Activated CD8-positive, alpha-beta memory T cell treated with anti-CD3 and anti-CD28 coated beads for 4 hours (primary cell): ENCODE data around the gene CRYBB3.

Source experiments
- DNase-seq, 2 donors: peaks; one replicate each; pipeline ENCODE4 v3.0.0-alpha.2; 2020; ENCODE audit warnings: low read depth in 2 of 2

The CRYBB3 gene

DNA sequence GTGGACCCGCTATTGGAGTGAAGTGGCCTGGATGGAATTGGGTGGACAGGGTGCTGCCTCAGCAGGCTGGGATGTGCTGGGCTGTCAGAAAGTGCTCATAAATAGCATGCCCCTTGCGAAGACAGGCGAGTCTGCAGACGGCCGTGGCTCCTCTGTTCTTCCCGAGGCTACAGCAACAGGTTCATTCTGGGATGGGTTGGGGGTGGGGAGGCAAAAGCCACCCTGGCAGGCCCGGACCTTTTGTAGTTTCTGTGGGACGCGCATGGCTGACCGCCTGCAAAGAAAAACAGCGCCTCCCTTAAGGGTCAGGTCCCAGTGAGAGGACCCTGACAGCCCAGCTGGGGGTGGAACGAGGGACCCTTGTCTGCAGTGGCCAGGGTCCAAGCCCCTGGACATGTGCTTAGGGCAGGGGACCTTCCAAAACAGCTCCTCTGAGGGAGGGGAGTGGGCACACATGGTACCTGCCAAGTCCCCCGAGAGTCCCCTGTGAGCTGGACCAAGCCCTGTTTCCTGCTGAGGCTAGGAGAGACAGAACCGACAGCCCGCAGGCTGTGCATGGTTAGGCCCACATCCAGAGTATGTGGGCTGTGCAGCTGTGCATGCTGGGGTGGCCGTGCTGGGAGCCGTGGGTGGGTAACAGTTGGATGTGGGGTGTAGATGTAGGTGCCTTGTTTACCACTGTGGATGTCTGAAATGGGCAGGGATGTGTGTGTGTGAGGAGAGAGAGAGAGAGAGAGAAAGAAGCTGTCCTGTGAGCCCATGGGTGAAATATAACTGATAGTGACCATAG lies at the start of gene CRYBB3:
Gene CRYBB3 (plus strand): TSS at position 128 of the 790 bp plus-strand sequence. CDS start 1,539 bp downstream, outside the sequence.
- no peak for DNase-seq

DNA sequence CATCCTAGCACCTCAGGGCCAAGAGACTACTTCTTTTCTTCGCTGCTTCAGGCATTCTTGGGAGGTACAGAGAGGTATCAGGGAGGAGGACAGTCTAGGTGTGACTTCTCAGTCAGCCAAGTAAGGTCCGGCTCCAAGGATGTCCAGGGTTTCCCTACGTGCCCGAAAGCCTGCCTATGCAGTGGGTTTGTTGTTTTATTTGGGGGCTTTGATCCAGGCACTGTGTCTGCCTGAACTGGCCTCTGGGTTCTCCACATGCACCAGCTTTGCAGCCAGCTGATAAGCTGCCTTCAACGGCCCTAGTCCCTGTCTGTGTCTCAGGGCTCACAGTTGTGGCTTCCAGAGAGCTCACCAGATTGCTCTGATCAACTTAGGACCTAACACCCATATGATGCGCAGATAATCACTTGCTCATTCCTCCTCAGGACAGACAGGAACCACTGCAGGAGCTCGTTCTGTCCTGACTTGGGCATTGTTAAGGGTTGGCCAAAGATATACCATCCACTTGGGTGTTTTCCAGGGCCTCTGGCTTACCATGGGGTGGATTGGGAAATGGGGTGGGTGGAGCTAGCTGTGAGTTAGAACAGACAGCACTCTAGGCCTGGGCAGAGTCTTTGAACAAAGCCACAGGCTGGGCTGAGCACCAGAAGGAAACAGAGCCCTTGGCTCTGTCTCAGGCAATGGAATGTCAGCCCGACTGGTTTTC lies 45.5 kb upstream of the CRYBB3 start:
- no peak for DNase-seq

DNA sequence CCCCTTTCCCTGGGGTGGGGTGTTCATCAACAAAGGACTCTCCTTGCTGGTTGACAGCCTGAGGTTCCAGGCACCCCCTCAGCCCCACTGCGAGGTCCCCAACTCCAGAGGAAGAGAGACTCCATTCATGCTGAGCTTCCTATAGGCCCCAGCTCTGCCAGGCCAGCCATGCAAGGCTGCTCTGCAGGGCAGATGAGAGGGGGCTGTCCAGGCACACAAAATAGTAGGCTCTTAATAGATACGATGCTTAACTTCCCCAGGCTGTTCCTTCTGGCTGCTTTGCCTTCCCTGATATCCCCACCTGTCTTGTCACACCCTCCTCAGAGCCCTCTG lies 45.0 kb upstream of the CRYBB3 start:
- DNase-seq, result no peak

DNA sequence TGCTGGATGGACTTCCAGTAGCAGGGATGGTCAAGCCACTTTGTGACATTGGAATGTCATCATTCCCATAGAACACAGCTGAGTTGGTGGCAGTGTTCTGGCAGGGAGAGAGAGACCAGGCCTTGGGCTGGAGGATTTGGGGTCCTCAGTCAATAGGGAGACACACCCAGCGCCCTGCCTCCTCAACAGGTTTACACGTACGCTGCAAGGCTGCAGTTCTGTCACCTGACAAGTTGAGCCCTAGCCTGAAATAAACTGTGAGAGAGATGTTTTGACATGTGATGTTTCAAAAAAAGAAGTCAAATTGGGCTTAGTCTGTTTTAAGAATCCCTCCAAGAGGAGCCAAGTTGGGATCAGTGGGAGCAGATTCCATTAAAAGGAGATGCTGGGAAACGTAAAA lies 42.9 kb upstream of the CRYBB3 start:
- no peak for DNase-seq

DNA sequence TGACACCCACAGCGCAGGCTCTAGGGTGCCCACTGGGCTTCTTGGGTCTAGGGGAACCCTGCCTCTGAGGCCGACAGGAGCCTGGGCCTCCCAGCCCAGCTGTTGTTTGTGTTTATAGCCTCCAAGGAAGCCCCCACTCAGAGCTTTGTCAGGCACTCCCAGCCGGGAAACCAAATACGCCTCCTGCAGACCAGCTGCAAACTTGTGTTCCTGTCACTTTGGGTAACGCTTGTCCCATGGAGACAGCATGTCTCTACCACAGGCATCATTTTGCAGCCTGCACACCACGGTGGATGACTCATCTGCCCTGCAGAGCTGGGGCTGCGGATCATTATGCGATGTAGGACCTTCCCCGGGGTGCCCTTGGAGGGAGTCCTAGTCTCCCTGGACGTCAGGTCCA lies 40.6 kb upstream of the CRYBB3 start:
- no peak for DNase-seq

DNA sequence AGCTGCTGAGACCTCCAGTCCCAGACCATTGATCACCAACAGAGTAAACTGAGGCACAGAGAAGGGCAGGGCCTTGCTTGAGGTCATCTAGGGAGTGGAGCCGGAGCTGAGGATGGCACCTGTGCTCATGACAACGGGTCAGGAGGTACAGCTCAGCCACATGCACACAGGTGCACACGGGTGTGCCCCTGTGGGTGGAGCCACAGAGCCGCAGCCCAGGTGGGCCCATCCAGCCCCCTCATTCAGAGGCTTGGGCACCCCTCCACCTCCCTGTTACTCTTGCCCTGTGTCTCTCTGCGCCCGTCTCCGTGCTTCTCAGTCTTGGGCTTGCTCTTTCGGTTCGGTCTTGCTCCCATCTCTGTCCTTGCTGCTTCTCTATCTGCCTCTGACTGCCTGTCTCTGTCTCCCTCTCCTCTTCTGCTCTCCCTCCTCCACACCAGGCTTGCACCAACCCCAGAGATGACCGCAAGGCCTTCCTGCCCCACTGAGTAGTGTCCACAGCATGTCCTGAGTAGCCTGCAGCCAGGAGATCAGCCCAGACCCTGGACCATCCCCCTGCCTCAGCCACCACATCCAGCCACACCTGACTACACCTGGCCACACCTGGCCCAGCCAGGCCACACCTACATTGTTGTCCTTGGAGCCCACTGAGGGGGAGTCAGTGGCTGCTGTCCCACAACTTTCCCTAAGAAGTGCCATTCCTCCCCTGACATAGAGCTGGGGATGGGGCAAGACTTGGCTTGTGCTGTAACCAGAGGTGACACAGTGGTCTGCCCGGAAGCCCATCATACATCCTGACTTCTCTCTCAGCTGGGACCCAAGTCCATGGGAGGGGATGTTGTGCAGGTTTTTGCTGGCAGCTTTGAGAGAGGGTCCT lies 39.3 kb upstream of the CRYBB3 start:
- DNase-seq, result no peak

DNA sequence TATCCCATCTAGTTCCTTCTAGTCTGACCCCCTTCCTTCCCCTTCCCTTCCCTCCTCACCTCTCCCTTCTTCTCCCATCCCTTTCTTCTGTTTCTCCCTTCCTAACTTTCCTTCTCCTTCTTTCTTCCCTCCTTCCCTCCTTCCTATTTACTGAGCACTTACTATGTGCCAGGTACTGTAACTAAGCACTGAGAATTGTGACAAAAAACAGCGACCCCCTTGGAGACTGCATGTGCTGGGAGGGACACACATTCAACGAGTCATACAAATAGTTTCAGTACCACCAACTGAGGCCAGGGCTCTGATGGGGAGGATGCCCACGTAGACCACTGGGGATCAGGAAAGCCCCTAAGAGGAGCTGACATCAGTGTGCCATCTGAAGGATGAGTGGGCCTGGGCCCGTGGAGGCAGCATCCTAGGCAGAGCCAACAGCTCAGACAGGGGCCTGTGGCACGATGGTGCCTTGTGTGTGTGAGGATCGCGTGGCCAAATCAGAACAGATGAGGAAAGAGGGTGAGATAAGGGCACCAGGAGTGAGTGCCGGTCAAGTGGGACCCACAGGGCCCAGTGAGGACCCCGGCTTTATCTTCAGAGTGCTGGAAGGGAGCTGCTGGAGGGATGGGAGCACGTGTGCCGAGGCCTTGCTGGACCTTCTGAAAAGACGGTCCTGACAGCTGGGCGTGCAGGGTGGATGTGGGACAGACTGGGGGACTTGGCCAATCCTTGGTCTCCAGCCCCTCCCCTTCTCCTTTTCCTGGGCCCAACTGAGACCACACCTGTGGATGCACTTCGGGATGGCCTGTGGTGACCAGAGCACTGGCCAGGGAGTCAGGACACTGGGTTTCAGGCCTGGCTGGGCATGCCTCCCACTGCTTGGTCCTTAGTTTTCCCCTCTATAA lies 38.4 kb upstream of the CRYBB3 start:
- DNase-seq, result no peak

DNA sequence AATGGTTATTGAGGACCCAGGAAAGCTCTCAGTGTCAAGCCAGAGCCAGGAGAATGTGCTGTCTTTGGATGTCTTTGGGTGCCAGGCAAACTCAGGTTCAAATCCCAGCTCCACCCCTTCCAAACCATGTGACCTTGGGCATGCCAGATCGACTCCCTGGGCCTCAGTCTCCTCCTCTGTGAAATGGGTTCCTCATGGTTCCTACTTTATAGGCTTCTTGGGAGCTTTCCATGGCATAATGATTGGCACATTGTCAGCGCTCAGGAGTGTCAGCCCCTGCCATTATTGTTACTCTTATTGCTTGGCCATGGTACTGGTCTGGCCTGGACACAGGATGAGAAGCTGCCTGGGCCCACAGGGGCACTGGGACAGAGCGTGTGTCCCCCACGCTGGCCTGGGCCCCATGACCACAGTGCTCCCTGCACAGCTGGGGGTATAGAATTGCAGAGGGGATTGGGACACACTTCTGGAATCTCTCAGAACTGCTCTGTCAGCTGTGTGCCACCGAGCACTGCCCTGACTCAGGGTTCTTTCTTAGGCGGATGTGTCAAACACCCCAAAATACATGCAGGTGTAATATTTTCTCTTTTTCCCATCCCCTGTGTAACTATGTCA lies 37.6 kb upstream of the CRYBB3 start:
- DNase-seq, result no peak

DNA sequence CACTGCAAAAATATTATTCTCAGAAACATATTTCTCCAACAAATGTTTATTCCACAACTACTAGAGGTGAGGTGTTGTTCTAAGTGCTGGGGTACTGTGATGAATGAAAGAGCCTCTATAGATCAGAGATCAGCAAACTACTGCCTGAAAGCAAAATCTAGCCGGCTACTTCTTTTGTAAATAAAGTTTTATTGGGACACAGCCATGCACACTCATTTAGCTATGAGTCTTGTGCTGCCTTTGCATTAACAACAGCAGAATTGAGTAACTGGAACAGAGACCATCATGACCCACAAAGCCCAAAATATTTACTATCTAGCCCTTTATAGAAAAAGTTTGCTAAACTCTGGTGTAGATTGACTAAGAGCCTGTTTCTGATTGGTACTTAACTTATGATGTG lies 37.1 kb upstream of the CRYBB3 start:
- DNase-seq, result no peak

DNA sequence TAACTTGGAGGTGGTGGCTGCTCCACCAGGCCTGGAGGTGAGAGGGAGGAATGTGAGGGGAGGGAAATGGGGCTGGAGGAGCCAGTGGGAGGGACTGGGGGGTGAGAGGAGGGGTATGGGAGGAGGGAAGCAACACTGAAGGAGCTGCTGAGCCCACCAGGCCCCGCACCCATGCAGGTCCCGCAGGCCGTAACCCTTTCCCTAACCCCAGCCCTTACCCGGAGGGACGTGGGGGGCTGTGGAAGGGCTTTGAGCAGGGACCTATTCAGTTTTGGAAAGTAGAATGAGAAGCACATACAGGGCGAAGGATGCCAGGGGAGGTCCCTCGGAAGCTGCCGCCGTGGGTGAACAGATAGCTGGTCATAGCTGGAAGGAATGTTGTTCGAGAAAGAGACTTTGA lies 33.9 kb upstream of the CRYBB3 start:
- DNase-seq, result no peak

DNA sequence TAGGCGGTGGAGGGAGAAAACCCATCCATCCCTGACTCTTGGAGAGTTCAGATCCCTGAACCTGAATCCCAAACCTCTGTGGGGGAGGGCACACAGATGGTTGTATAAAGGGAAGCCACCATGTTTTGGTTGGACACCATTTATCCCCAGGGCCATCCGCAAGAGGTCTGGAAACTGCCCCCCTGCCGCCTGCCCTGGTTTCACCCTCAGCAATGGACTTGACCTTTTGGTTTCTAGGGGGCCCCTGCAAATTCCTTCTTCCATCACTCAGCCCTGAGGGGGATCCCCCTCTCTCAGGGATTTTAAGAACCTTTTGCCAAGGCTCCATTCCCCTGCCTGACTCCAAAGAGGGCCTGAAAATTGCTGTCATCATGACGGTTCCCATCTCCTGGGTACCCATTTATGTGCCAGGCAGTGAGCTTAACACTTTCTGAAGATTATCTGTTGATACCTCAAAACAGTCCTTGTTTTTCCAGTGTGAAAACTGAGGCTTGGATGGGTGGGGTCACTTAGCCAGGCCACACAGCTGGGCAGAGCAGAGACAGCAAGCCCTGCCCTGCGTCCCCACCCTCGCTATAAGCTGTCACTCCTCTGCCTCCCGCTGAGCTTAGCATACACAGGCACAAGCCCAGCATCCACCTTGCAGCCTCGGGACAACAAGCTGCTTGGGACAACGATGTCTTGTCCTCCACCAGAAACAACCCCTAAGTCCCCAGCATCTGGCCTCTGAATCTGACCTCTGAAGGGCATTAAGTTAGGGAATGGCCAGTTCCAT lies 33.2 kb upstream of the CRYBB3 start:
- DNase-seq, result no peak

DNA sequence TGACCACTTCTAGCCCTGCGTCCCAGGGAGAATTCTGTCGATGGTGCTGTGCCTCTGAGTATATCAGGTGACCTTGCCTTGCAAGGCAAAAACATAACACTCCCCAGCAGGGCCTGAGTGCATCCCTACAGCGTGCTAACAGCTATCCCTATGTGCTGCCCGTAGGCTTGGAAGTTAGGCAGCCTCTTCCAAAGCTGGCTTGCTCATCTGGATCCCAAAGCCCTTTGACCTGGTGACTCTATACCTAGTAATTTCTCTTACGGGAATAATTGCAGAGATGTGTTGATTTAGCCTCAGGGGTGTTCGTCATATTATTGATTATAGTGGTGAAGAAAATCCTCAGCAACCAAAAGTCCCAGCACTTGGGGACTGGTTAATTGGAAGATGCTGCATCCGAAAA lies 32.6 kb upstream of the CRYBB3 start:
- DNase-seq, result no peak

DNA sequence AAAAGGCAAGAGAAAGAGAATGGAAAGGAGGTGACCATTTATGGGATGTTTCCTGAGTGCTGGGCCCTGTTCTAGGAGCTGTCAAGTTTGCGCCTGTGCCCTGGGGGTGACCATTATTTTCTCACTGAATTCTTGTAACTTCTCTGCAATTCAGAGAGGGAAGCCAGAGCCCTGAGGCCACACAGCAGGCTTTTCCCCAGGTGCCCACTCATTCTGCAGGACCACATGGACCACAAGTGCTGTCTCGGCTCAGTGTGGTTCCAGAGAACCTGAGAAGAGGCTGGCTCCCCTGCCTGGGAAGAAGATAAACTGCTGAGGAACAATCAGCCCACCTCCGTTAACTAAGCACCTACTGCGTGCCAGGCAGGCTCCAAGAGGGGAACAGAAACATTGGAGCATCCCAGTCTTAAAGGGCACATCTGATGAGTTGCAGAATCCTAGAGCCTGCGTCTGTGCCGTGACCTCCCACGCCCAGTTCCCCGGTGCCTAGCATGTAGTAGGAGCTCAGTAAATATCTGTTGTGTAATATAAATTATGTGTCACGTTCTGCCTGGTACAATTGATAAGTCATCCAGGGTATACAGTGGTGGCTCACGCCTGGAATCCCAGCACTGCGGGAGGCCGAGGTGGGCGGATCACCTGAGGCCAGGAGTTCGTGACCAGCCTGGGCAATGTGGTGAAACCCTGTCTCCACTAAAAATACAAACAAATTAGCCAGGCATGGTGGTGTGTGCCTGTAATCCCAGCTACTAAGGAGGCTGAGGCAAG lies 31.6 kb upstream of the CRYBB3 start:
- DNase-seq, result no peak

DNA sequence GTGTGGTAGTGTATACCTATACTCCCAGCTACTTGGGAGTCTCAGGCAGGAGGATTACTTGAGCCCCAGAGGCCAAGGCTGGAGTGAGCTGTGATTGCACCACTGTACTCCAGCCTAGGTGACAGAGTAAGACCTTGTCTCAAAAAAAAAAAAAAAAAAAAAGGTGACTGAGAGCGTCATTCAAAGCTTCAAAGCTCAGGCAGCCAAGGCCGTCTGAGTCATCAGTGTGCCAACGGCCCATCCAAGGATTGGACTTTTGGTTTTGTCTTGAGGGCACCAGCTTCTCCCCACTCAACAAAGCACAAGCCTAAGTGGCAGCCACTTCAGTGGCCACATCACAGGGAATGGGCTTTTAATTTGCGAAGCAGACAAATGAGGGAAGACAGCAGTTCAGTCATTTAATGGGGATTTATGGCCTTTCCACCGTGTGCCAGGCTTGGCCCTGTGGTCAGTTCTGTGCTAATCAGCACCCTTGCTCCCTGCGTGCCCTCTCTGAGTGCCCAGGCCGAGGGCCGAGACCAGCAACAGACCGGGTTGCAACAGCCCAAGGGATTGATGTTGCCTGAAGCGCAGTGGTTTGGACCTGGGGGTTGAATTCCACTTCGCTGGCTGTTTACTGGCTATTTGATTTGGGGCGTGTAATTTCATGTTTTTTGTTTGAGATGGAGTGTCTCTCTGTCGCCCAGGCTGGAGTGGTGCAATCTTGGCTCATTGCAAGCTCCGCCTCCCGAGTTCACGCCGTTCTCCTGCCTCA lies 30.2 kb upstream of the CRYBB3 start:
- no peak for DNase-seq

DNA sequence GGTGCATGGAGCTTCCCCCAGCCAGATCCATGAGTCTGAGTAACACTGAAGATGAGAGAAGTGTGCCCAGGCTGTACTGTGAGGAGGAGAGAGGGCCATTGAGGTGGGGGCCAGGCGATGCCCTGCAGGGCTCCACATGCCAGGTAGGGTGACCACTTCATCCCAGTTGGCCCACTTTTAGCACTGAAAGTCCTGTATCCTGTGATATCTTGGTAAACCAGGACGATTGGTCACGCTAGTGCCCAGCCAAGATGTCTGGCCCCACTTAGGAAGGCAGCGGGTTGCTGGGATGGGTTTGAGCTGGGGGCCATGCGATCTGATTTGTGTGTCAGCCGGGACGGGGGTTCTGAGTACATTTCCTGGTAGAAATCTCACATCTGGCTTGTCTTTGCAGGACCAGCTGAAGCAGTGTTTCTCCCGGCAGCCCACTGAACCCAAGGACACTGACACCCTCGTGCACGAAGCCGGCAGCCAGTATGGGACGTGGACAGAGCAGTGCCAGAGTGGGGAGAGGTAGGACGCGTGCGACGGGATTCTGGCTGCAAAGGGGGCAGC lies 29.2 kb upstream of the CRYBB3 start:
- no peak for DNase-seq

DNA sequence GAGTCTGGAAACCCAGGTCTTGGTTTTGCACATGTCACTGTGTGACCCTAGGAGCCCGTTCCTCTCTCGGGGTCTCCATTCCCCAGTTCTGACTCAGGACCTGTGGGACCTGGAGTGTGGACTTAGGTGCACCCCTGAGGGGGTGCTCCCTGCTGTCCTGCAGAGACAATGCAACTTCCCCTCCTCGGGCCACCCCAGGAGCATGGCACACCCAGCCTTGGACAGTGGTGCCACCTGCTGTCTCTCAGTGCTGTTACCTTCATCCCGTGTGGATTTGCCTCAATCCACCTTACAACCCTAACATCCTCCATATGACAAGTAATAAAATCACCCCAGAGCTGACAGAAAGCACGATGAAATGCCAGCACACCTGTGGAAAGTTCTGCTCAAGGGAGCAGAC lies 27.5 kb upstream of the CRYBB3 start:
- no peak for DNase-seq

DNA sequence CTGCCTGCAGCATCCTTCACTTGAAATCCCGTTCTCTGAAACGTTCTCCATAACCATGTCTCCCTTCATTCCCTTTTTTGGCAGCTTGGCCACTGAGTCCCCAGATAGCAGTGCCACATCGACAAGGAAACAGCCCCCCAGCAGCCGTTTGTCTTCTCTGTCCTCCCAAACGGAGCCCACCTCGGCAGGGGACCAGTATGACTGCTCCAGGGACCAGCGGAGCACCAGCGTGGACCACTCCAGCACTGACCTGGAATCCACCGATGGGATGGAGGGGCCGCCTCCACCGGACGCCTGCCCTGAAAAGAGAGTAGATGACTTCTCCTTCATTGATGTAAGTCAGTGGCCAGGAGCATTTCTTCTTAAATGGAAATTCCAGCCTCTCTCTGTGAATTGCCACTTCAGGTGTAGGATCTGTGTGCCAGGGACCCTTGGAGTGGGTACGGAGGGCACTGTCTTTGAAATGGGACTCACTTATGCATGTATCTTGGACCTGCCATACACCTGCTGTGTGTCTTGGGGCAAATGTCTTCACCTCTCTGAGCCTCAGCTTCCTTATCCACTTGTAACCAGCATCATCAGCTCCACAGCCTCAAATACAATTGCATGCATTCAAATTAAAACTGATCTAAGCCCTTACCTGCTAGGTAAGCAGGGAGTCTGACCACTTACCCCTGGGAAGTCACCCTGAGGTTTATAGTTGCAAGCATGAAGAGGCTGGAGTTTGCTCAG lies 25.3 kb upstream of the CRYBB3 start:
- DNase-seq, result no peak

DNA sequence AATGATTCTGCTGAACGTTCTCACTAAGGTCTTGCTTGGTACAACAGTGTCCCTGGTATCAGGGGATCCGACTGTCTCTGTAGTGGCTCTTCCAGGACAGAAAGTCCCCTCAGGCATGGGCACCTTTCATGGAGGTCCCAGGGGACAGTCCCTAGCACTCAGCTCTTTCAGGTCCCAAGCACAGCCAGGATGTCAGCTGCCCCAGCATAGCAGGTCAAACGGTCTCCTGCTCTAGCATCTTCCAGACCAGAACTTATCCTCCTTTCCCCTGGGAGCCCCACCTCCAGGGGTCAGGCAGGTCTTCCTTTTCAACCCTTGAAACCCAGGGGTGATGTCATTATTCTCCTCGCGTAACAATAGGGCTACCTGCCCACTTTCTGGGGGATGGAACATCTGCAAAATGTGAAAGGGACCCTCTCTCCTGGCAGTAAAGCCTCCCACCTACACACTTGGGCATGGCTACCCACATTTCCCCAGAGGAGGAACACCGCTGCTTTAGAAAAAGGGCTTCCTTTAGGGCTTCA lies 24.7 kb upstream of the CRYBB3 start:
- DNase-seq, result no peak
